GM19043 (cell line): Measurements from ENCODE around the gene PRR27.
"Not testable (repeated sequence)": the region's sequence is repeated elsewhere in the genome, so short reads cannot be mapped to it uniquely, and the experiment has no call there.

Source experiments
- ATAC-seq: cut with Tn5 transposase; IDR thresholded peaks from one replicate; pipeline ENCODE4 v1.9.1; 2021; ENCODE audit warnings: low read depth; ENCODE audit not compliant: unreplicated experiment

Gene PRR27

GRCh38 chr4:70196857-70197256 is 42.8 kb downstream of the PRR27 start:
- ATAC-seq = no peak

GRCh38 chr4:70197842-70198241 is 43.8 kb downstream of the PRR27 start:
- ATAC-seq = no peak

GRCh38 chr4:70203601-70204000 is 49.6 kb downstream of the PRR27 start:
- ATAC-seq = no peak

- ATAC-seq = not testable (repeated sequence)
Measured at GRCh38 chr4:70212752-70213151, 58.7 kb downstream of the PRR27 start.
